KMS-11 (cell line): ENCODE results near the gene DCST2.

ENCODE experiments used
- H2AFZ ChIP-seq: fragments of 200-600 bp; sonication (generic); 2 replicates; pipeline ENCODE4 v1.6.1; 2016; ENCODE audit warnings: antibody characterized with exemption, mixed run types, low read depth
- H3K27ac ChIP-seq: fragments of 200-600 bp; sonication (generic); 2 replicates; pipeline ENCODE4 v1.6.1; 2016; ENCODE audit warnings: mild to moderate bottlenecking, mixed run types
- H3K27me3 ChIP-seq: fragments of 200-600 bp; sonication (generic); 2 replicates; pipeline ENCODE4 v1.6.1; 2017; ENCODE audit warnings: mild to moderate bottlenecking, low read depth, mixed run types, moderate library complexity; ENCODE audit not compliant: insufficient read depth
- H3K36me3 ChIP-seq: fragments of 200-600 bp; sonication (generic); 2 replicates; pipeline ENCODE4 v1.6.1; 2017; ENCODE audit warnings: mild to moderate bottlenecking, mixed run types; ENCODE audit not compliant: insufficient read depth
- H3K4me1 ChIP-seq: fragments of 200-600 bp; sonication (generic); 2 replicates; pipeline ENCODE4 v1.6.1; 2016; ENCODE audit warnings: mild to moderate bottlenecking, low read depth, mixed run types; ENCODE audit not compliant: poor library complexity, severe bottlenecking
- H3K4me2 ChIP-seq: fragments of 200-600 bp; sonication (generic); 2 replicates; pipeline ENCODE4 v1.7.0; 2016; ENCODE audit warnings: mild to moderate bottlenecking, mixed run types
- H3K4me3 ChIP-seq: fragments of 200-600 bp; sonication (generic); IDR thresholded peaks from 2 replicates; pipeline ENCODE4 v1.6.1; 2017; ENCODE audit warnings: low read depth, low read length, mixed read lengths; ENCODE audit not compliant: insufficient read depth
- H3K79me2 ChIP-seq: fragments of 200-600 bp; sonication (generic); 2 replicates; pipeline ENCODE4 v1.6.1; 2016; ENCODE audit warnings: low read depth, mixed run types; ENCODE audit not compliant: insufficient read depth
- H3K9ac ChIP-seq: fragments of 200-600 bp; sonication (generic); 2 replicates; pipeline ENCODE4 v1.6.1; 2016; ENCODE audit warnings: mild to moderate bottlenecking, mixed run types
- H4K20me1 ChIP-seq: fragments of 200-600 bp; sonication (generic); 2 replicates; pipeline ENCODE4 v1.6.1; 2016; ENCODE audit warnings: mild to moderate bottlenecking, mixed run types; ENCODE audit not compliant: insufficient read depth
- TF ChIP-seq, protein P1 (sequence below): fragments of 200-600 bp; sonication (generic); conservative IDR thresholded peaks from 2 replicates; pipeline ENCODE4 v1.6.1; 2017; ENCODE audit warnings: low read depth, mild to moderate bottlenecking, antibody characterized with exemption, low read length, moderate library complexity, mixed read lengths

DCST2 gene

DNA sequence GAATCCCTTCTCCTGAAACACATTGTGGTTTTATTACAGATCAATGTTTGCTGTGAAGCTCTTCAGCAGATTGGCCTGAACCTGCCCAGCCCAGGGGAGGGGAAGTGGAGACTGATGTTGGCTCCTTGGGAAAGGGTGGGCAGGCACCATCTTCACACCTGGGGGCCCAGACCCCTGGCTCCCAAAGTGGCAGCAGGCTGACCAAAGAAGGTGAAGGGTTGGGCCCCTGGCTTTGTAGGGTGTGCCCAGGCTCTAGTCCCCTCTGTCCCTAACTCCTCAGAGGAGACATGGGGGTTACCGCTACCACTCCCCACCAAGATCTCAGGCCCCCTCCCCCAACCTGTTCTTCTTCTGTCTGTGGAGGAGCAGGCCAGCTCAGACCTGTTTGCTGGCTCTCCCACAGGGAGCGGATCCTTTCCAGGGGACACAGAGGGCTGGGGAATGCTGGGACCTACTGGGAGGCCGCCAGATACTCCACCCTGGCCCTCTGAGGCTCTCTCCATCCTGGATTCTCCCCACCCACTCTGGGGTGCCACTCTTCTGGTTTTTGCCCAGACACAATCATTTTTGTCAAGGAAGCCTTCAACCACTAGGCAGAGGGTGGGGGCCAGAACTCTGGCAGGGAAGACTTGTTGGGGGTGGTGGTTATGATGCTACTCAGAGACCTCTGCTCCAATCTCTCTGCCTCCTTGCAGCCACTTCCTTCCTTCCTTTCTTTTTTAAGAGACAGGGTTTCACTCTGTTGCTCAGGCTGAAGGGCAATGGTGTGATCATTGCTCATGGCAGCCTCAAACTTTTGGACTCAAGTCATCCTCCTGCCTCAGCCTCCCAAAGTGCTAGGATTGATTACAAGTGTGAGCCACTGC, 40.0 kb upstream of the DCST2 start:
- H4K20me1 ChIP-seq: no peaks in the 10 kb centered on the region
- TF ChIP-seq, protein P1, sequence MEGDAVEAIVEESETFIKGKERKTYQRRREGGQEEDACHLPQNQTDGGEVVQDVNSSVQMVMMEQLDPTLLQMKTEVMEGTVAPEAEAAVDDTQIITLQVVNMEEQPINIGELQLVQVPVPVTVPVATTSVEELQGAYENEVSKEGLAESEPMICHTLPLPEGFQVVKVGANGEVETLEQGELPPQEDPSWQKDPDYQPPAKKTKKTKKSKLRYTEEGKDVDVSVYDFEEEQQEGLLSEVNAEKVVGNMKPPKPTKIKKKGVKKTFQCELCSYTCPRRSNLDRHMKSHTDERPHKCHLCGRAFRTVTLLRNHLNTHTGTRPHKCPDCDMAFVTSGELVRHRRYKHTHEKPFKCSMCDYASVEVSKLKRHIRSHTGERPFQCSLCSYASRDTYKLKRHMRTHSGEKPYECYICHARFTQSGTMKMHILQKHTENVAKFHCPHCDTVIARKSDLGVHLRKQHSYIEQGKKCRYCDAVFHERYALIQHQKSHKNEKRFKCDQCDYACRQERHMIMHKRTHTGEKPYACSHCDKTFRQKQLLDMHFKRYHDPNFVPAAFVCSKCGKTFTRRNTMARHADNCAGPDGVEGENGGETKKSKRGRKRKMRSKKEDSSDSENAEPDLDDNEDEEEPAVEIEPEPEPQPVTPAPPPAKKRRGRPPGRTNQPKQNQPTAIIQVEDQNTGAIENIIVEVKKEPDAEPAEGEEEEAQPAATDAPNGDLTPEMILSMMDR: no peak
- H2AFZ ChIP-seq: no peak overlapping the region
- H3K9ac ChIP-seq: no peak overlapping the region
- no peaks in the 10 kb centered on the region for H3K79me2 ChIP-seq
- no peak overlapping the region for H3K27ac ChIP-seq
- H3K27me3 ChIP-seq: peaks cover 12% of the 10 kb centered on the region; the same call in 1 of the 2 replicates
- no peak overlapping the region for H3K4me3 ChIP-seq
- H3K4me2 ChIP-seq: no peak overlapping the region
- no peaks in the 10 kb centered on the region for H3K36me3 ChIP-seq
- H3K4me1 ChIP-seq: peaks cover 28% of the 10 kb centered on the region

DNA sequence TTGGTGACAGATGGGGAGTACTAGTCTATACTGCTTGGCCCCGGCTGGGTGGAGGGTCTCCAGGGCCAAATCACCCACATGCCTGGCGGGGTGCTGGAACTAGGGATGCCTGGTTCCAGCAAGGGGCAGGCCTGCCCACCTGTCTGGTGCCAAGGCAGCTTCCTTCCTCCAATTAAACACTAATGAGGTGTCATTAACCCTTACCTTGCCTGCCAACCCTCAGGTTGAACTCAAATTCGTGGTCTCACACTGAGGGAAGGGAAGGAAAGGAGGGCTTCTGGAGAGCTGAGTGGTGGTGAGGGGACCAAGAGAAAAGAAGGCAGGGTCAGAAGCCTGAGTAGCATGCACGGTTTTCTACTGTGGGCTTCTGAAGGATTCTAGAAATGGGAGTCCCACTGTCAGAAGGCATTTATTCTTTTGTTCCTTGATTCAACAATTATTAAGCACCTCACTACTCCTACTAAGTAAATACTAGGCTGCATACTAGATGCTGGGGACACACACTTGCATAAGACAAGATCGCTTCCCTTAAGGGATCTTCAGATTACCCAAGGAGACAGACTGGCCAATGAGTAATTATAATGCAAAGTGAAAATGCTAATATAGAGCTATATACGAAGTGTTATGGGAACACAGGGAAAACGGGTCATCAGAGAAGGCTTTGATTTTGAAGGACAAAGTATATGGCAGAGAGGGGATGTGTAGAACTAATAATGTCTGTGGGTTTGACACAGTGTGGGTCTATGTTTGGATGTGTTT, 39.1 kb upstream of the DCST2 start:
- Histone ChIP-seq H3K9ac (no peak overlapping the region), H3K4me3 (no peak overlapping the region), H3K4me1 (peaks cover 19% of the 10 kb centered on the region), H3K79me2 (no peaks in the 10 kb centered on the region), H3K27ac (no peak overlapping the region), H2AFZ (no peak overlapping the region), H3K36me3 (no peaks in the 10 kb centered on the region), H4K20me1 (no peaks in the 10 kb centered on the region), H3K27me3 (peaks cover 4% of the 10 kb centered on the region; the same call in 1 of the 2 replicates), H3K4me2 (no peak overlapping the region)
- TF ChIP-seq, protein P1: no peak

DNA sequence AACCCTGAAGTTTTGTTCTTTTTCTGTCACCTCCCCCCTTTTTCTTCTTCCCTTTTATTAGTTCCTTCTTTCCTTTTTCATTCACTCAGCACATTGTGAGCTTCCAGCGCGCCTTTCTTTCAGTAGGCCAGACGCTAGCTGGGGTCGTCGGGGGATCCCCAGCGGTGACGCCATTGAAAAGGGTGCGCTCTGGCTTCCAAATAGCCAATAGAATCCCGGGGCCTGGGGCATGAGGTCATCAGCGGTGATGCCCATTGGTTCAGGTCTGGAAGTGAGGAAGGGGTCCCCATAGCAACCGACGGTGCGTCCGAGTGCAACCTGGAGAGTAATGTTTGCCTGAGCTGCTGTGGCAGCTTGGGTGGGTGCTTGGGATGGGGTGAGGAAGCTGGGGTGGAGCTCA, 38.1 kb upstream of the DCST2 start:
- Histone ChIP-seq H3K4me2 (no peak overlapping the region), H4K20me1 (no peaks in the 10 kb centered on the region), H3K27ac (no peak overlapping the region), H3K9ac (no peak overlapping the region), H3K4me1 (peaks cover 9% of the 10 kb centered on the region), H3K27me3 (no peaks in the 10 kb centered on the region; the same call in 1 of the 2 replicates), H3K4me3 (no peak overlapping the region), H3K36me3 (no peaks in the 10 kb centered on the region), H2AFZ (no peak overlapping the region), H3K79me2 (no peaks in the 10 kb centered on the region)
- TF ChIP-seq, protein P1: no peak

DNA sequence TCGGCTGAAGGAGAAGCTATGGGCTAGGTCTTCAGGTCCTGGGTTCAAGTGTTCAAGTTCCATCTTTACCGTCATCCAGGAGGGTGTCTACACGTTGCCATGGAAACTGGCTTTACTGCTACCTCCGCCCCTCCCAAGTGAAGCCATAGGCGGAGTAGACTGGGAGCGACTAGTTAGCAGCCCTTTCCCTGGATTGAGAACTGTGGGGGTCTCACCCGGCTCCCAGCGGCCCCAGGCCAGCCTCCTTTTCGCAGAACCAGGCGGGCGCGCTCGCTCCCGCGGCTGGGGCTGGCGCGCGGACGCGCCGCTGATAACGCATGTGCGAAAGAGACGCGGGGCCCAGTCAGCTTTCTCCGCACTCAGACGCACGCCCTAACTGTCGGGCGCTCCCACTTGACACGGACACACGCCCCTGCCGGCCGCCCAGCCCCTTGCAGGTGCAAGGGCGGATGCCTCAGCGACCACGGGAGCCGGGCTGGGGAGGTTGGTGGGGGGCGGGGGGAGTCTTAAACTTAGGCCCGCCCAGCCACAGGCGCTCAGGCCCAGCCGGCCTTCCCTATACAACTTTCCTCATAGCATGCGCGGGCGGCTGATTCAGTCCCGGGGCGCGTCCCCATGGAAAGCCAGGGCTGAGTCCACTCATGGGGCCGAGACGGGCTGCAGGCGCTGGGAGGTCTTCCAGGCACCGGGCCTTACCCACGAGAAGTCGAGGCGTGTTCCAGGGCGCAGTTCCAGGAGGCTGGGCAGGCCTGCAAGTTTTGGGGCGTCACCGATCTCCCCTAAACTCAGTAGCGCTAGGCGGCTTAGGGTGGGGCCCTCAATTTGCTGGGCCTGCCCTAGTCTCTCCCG, 37.4 kb upstream of the DCST2 start:
- Histone ChIP-seq H3K36me3 (no peaks in the 10 kb centered on the region), H3K9ac (peak overlapping the region; percentile 4; the same call in 1 of the 2 replicates), H3K4me2 (peak overlapping the region; percentile 32; the same call in 1 of the 2 replicates), H2AFZ (peak overlapping the region; percentile 14; the same call in 1 of the 2 replicates), H4K20me1 (no peaks in the 10 kb centered on the region), H3K79me2 (no peaks in the 10 kb centered on the region), H3K4me1 (peaks cover 8% of the 10 kb centered on the region), H3K4me3 (peak overlapping the region; percentile 41), H3K27me3 (no peaks in the 10 kb centered on the region), H3K27ac (no peak overlapping the region)
- TF ChIP-seq, protein P1: peak; percentile 32; the same call in 1 of the 2 replicates
